Activated T-cell treated with anti-CD3 and anti-CD28 coated beads for 1 hour (primary cell): Measurements from ENCODE around the gene KIF5B.
"Not testable (repeated sequence)": the region's sequence is repeated elsewhere in the genome, so short reads cannot be mapped to it uniquely, and the experiment has no call there.

ENCODE experiments used
- DNase-seq: peaks from one replicate; pipeline ENCODE4 v3.0.0-alpha.2; 2020; ENCODE audit warnings: low read depth

The KIF5B gene

DNA sequence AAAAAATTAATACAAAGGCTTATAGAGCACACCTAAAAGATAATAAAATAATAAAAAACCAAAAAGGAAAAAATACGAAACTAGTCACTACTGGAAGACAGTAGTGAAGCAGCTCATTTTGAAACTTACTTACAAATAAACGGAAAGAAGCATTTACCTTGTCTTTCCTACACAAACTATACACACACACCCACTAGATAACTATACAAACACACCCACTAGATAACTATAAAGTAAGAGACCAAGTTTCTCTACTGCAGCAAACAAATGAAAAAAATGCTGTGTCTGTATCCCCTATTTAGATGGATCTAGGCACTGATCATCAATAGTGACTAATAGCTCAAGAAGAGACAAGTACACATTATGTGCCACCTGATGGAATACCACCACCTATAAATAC lies 49.2 kb downstream of the KIF5B start:
- DNase-seq = no peak

DNA sequence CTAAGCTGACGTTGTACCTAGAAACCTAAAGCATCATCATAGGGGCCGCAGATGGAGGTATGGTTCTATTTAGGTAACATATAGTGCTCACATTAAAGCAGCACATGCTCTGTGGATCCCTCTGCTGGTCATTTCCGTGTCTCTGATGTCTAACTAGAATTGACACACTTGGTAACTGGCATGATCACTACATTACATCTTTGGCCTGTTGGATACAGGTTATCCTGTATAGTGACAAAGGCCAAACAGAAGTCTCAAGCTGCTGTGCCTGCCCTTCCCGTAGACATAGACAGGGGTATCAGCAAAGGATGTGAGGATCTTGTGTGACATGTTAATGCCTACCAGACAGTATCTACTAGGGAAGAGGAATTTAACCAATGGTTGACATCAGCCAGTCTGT lies 51.2 kb downstream of the KIF5B start:
- DNase-seq = no peak

DNA sequence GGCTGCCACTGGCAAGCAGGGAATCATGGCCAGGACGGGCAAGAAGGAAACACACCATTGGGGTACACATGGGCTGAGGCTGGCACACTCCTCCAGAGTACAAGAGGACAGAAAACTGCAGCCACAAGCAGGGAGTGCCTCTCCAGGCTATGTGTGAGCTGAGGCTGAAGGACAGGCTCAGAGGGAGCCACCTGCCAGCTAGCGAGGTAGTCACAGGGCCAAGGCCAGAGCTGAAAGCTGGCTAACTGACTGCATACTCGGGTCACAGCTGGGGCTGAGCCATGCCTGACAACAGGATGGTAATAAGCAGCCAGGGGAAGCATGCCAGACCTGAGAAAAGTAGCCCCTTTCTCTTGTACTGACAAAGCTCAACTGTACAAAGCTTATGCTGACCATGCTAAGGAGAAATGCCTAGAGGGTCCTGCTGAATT lies 52.0 kb downstream of the KIF5B start:
- no peak for DNase-seq

DNA sequence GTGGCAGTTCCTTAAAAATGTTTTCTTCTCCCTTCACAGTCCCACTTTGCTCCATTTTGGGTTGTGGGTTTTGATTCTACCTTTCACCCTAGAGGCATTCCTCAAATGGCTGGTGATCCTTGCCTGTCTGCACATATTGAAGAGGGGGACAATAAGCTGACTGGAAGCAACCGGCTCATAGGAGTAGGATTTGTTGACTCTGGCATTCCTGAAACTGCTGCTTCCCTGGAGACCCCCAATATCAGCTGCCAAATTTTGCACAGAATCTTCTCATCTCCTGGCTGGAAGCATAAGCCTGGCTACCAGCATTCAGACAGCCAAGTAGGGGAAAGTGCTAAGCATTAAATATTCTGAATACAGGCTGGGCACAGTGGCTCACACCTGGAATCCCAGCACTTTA lies 53.7 kb downstream of the KIF5B start:
- no peak for DNase-seq

- no peak for DNase-seq
Observed at GRCh38 chr10:32000937-32001336, 55.3 kb downstream of the KIF5B start.

DNA sequence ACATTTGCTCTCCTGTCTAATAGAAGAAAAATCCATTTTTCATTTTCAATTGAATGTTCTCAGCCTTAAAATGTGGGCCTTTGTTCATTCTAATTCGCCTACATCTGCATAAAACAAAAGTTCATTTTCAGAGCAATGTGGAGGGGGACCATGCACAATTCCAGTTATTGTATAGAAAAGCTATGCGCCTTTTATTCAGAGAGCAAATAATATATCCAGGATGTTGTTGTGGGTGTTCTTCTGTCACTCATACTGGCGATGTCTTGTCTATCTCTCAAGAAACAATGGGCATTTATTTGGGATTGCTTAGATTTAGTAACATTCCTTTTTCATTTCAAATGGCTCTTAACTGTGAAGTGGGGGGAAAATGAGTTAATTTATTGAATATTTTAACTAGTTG lies 56.4 kb downstream of the KIF5B start:
- no peak for DNase-seq

DNA sequence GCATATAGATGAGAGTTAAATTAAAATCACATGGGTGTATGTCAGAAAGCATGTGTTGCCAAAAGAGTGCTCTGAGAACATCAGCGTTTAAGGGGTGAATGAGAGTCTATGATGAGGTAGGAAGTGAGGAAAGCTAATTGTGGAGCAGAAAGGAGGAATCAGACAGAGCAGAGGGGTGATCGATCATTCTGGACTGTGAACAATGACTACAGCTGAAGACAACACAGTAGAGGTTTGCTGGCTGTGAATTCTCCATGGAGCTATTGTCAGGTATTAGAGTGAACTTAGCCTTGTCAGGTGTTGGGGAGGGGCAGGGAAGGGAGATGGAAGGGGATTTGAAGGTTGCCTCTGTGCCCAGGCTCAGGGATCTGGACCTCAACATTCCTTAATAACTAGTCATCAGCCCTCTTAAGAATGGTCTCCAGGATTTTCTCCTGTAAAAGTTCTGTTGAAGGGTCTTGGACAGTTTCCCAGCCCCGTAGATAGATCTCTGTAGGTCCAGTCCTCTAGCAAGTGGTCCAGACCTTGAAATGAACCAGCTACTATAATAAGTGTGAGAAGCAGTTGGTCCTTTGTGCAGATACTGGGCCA lies 57.1 kb downstream of the KIF5B start:
- DNase-seq = no peak

DNA sequence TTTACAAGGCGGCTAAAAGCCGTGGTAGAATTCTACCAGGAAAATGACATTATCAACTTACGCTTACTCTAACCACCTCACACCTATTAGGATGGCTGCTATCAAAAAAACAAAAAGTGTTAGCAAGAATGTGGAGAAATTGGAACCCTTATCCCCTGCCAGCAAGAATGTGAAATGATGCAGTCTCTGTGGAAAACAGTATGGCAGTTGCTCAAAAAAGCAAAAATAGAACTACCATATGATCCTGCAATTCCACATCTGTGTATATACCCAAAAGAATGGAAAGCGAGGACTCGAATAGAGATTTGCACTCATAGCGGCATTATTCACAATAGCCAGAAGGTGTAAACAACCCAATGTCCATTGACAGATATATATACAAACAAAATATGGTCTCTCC lies 61.3 kb downstream of the KIF5B start:
- no peak for DNase-seq

- DNase-seq = no peak
Observed at GRCh38 chr10:31990937-31991336, 65.3 kb downstream of the KIF5B start.

- DNase-seq = not testable (repeated sequence)
Observed at GRCh38 chr10:31987786-31988185, 68.4 kb downstream of the KIF5B start.

- no peak for DNase-seq
Observed at GRCh38 chr10:31982111-31982510, 74.1 kb downstream of the KIF5B start.

DNA sequence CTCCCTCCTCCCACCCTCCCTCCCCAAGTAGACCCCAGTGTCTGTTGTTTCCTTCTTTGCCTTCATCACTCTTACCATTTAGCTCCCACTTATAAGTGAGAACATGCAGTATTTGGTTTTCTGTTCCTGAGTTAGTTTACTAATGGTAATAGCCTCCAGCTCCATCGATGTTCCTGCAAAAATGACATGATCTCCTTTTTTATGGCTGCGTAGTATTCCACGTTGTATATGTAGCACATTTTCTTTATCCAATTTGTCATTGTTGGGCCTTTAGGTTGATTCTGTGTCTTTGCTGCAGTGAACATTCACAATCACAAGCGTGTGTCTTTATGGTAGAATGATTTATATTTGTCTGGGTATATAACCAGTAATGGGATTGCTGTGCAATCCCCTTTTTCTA lies 75.8 kb downstream of the KIF5B start:
- no peak for DNase-seq

DNA sequence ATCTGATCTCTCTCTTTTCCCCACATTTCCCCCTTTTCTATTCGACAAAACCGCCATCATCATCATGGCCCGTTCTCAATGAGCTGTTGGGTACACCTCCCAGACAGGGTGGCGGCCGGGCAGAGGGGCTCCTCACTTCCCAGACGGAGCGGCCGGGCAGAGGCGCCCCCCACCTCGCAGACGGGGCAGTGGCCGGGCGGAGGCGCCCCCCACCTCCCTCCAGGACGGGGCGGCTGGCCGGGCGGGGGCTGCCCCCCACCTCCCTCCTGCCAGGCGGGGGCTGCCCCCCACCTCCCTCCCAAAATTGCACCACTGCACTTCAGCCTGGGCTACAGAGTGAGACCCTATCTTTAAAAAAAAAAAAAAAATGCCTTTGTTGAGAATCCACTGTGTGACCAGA lies 77.2 kb downstream of the KIF5B start:
- not testable (repeated sequence) for DNase-seq

- DNase-seq = no peak
Observed at GRCh38 chr10:31978156-31978483, 78.1 kb downstream of the KIF5B start.

DNA sequence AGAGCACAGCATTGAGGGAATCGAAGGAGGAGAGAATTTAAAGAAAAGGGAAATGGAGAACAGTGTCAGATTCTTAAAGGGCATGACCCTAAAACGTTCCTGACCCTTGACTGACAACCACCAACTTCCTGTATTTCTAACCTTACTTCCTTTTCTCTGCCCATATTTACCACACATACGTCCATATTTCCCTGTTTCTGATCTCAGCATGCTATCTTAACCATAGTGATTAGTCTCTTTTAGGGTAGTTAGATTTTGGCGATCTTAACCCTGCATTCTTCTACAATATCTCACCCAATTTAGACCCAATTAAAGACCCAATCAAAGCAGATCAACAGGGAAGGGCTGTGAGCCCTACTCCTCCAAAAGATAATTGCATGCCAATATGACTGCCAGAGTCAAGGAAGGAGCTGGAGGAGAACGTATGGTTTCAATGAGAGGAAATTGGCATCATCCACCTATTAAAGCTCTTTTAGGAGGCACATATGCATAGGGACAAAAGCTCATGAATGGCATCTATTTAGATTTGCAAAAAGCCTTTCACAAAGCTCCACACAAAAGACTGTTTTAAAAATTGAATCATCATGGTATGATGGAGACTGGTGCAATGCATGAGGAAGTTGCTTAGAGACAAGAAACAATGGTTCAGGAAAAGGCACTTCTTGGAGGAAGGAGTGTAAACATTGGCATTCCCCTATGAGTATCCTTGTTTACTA lies 78.6 kb downstream of the KIF5B start:
- no peak for DNase-seq

GRCh38 chr10:31975157-31975765 lies 81.0 kb downstream of the KIF5B start:
- no peak for DNase-seq

GRCh38 chr10:31974434-31975124 lies 81.6 kb downstream of the KIF5B start:
- DNase-seq = no peak

DNA sequence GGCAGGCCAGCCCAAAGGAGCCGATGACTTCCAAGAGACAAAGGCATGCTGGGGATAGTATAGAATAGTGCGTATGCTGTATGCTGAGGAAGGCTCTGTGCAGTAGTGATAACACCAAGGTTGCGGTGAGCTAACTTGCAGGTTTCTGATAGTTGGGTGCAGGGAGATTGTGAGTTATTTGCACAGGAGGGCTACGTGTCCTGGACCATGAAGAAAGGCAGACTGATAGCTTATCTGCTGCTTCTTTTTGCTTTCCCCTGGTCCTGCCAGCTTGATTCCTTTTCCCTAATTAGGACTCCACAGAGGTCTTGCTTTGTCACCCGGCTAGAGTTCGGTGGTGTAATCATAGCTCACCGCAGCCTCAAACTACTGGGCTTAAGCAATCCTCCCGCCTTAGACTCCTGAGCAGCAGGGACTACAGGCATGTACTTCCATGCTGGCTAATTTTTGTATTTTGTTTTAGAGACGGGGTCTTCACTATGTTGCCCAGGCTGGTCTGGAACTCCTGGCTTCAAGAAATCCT lies 83.6 kb downstream of the KIF5B start:
- DNase-seq = no peak

DNA sequence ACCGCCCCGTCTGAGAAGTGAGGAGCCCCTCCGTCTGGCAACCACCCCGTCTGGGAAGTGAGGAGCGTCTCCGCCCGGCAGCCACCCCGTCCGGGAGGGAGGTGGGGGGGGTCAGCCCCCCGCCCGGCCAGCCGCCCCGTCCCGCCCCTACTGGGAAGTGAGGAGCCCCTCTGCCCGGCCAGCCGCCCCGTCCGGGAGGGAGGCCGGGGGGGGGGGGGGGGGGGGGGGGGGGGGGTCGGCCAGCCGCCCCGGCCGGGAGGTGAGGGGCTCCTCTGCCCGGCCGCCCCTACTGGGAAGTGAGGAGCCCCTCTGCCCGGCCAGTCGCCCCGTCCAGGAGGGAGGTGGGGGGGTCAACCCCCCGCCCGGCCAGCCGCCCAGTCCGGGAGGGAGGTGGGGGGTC lies 86.4 kb downstream of the KIF5B start:
- DNase-seq = not testable (repeated sequence)

DNA sequence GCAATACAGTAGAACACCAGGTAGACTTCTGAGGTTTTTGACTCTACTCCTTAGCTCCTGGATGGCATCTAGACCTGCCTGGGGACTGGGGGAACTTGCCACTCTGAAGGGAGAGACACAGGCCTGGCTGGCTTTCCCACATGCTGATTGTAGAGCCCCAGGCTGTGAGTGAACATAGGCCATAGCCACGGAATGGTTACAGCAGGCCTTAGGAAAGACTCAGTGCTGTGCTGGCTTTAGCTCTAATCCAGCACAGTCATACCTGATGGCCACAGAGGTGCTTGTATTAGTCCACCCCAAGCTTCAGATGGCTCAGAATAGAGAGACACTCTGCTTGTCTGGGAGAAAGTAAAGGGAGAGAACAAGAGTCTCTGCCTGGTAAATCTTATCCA lies 92.6 kb downstream of the KIF5B start:
- DNase-seq = no peak

DNA sequence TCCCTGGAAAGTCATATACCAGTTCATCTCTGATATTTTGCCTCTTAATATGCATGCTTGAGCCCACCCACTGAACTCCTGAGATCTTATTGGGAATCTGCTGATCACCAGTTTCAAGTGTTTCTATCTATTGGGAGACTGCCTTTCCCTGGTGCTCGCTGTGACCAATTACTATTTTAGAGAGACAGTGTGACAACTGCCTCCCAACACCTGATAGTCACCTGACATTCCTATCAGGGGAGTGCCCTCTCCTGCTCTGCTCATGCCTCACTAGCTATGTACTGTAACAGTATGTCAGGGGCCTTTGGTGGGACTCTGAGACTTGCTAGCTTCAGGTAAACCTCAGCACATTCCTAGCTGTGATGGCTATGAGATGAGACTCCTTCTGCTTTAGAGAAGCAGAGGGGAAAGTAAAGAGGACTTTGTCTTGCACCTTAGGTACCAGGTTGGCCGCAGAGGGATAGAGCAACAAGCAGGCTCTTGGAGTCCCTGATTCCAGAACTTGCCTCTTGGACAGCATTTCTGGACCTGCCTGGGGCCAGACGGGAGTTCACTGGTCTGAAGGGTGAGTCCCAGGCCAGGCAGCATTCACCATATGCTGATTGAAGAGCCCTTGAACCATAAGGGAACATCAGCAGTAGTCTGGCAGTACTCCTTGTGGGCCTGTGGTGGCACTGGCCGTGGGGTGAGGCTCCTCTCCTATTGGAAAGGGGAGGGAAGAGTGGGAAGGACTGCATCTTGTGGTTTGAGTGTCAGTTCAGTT lies 93.2 kb downstream of the KIF5B start:
- DNase-seq = no peak
